C4-2B (cell line): ENCODE measurements around the gene CHCHD5.

Experiments
- H3K27ac ChIP-seq: fragments of 450-650 bp; 2 replicates; pipeline ENCODE4 v1.5.1; 2017
- ZFX ChIP-seq: fragments of 450-650 bp; IDR thresholded peaks from 2 replicates; pipeline ENCODE4 v1.6.1; 2017
- TF ChIP-seq, protein P1 (sequence below): fragments of 450-650 bp; conservative IDR thresholded peaks from 2 replicates; pipeline ENCODE4 v1.5.1; 2017; ENCODE audit warnings: mild to moderate bottlenecking

The CHCHD5 gene

GRCh38 chr2:112580084-112580483 lies 4.3 kb upstream of the CHCHD5 start:
- no peak overlapping the region for H3K27ac ChIP-seq

DNA sequence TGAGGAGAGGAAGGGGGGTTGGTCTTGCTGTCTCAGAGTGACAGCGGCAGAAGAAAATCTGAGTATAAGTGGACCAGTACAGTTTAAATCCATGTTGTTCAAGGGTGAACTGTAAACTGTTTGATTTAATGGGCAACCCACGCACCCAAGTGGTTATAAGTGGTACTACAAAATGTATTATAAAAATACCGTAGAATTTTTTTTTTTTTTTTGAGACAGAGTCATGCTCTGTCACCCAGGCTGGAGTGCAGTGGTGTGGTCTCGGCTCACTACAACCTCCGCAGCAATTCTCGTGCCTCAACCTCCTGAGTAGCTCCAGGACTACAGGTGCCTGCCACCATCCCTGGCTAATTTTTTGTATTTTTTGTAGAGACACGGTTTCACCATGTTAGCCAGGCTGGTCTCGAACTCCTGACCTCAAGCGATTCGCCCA lies 2.1 kb upstream of the CHCHD5 start:
- no peak overlapping the region for H3K27ac ChIP-seq
- TF ChIP-seq, protein P1, sequence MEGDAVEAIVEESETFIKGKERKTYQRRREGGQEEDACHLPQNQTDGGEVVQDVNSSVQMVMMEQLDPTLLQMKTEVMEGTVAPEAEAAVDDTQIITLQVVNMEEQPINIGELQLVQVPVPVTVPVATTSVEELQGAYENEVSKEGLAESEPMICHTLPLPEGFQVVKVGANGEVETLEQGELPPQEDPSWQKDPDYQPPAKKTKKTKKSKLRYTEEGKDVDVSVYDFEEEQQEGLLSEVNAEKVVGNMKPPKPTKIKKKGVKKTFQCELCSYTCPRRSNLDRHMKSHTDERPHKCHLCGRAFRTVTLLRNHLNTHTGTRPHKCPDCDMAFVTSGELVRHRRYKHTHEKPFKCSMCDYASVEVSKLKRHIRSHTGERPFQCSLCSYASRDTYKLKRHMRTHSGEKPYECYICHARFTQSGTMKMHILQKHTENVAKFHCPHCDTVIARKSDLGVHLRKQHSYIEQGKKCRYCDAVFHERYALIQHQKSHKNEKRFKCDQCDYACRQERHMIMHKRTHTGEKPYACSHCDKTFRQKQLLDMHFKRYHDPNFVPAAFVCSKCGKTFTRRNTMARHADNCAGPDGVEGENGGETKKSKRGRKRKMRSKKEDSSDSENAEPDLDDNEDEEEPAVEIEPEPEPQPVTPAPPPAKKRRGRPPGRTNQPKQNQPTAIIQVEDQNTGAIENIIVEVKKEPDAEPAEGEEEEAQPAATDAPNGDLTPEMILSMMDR: peak; percentile 73
- TF ChIP-seq ZFX: no peak

More at GRCh38 chr2:112580084-112580483, 4.3 kb upstream of the CHCHD5 start:
- TF ChIP-seq, protein P1: no peak
- no peak for TF ChIP-seq ZFX

DNA sequence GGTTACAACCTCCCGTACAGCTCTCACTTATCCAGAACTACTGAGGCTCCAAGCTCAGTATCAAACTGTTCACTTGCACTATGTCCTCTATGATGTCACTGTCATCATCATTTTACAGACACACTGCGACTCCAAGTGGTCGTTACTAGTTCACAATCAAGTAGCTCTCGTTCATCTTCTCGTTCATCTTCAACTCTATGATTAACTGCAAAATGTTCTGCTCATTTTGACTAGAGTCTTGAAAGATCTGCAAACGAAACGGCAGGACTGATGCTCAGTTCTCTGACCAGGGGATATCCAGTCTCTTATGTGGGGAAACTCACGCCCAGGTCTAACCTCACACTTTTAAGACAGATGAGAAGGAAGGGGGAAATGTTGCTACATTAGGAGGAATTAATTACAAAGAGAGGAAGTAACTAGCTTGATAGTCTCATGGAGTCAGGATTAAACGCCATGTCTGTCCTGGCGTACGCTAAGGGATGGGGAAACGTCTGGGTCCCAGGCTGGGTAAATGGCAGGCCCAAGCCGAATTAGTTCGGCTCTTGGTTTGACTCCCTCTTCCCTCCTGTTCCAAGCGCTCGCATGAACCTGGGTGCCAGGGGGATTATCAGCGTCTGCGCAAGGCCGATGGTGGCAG lies 794 bp upstream of the CHCHD5 start:
- no peak; the same call in 1 of the 2 replicates for TF ChIP-seq ZFX
- TF ChIP-seq, protein P1: no peak
- peak overlapping the region; percentile 88 for H3K27ac ChIP-seq

- H3K27ac ChIP-seq: peak overlapping the region; percentile 88
- TF ChIP-seq ZFX: no peak
- TF ChIP-seq, protein P1: no peak
Measured at GRCh38 chr2:112584891-112585250, 462 bp downstream of the CHCHD5 start.

DNA sequence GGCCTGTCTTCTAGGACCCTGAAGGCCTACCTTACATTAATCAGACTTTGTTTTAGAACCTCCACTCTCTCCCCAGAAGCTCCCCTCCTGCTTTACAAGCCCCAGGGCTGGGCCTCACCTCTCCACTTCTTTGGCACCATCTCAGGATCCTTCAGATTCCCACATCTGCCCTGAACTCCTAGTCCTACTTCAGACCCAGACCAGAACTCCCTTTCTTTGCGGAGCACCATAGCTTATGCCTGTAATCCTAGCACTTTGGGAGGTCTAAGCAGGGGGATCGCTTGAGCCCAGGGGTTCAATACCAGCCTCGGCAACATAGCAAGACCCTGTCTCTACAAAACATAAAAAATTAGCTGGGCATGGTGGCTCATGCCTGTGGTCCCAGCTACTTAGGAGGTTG lies 991 bp downstream of the CHCHD5 start:
- peak overlapping the region; percentile 88 for H3K27ac ChIP-seq
- no peak for TF ChIP-seq ZFX
- TF ChIP-seq, protein P1: no peak

DNA sequence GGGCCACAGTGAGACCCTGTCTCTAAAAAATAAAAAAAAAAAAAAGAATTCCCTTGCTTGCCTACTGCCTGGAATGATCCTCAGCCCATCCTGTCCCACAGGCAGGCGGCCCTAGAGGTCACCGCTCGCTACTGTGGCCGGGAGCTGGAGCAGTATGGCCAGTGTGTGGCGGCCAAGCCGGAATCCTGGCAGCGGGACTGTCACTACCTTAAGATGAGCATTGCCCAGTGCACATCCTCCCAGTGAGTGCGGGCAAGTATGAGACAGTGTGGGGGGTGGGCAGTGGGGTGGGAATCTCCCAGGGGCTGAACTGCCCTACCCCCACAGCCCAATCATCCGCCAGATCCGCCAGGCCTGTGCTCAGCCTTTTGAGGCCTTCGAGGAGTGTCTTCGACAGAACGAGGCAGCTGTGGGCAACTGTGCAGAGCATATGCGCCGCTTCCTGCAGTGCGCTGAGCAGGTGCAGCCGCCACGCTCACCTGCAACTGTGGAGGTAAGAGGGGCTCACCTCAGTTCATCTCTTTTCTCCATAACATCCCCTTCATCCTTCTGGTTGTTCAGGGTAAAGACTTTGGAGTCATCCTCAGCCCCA lies 1.6 kb downstream of the CHCHD5 start:
- TF ChIP-seq ZFX: no peak
- TF ChIP-seq, protein P1: no peak
- H3K27ac ChIP-seq: peak overlapping the region; percentile 88; the same call in 1 of the 2 replicates

DNA sequence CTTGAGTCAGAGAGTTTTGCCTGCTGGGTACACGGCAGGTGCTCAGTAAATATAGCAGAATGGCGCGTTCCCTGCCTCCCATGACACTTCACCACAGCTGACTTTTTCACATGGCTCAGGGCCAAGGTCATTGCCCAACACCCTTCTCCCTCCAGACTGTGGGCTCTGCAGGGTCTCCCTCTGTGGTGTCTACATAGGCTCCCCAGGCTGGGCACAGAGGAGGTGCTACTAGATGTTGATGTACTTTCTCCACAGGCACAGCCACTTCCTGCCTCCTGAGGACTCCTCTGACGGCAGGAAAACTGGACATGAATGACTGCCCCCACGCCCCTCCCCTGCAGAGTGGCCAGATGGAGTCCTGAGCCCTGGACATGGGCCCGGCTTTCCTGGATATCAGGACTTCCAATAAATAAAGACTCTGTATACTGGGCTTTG lies 4.2 kb downstream of the CHCHD5 start:
- TF ChIP-seq ZFX: no peak
- TF ChIP-seq, protein P1: no peak
- peak overlapping the region; percentile 30 for H3K27ac ChIP-seq
